Large intestine (tissue), 3 donors: ENCODE measurements around the gene COMMD7. TPM values are rescaled to one million over a fixed set of nuclear protein-coding genes. Genes with fewer than 3 reads are reported as not detected.

Experiments used
- DNase-seq, 2 donors: peaks; one replicate each; pipeline versions ENCODE4 v3.0.0 to v3.0.0-alpha.2; 2013
- H3K27ac ChIP-seq: one replicate; pipeline ENCODE4 v1.5.1; 2013; ENCODE audit warnings: low read length
- H3K27me3 ChIP-seq: 2 replicates; pipeline ENCODE4 v1.6.1; 2013; ENCODE audit warnings: low read length; ENCODE audit not compliant: control insufficient read depth, insufficient read depth
- H3K36me3 ChIP-seq: 2 replicates; pipeline ENCODE4 v1.6.1; 2013; ENCODE audit warnings: low read length; ENCODE audit not compliant: control insufficient read depth, insufficient read depth
- H3K4me1 ChIP-seq: one replicate; pipeline ENCODE4 v1.6.1; 2013; ENCODE audit warnings: low read length; ENCODE audit not compliant: control insufficient read depth, insufficient read depth
- H3K4me3 ChIP-seq: one replicate; pipeline ENCODE4 v1.5.1; 2013; ENCODE audit warnings: low read length
- H3K9me3 ChIP-seq: one replicate; pipeline ENCODE4 v1.6.1; 2013; ENCODE audit warnings: mild to moderate bottlenecking, low read depth, low read length, moderate library complexity; ENCODE audit not compliant: control insufficient read depth
- WGBS: methylation state at CpG from one replicate; pipeline ENCODE4 v1.1.5; 2013; ENCODE audit warnings: low lambda C conversion rate; ENCODE audit not compliant: insufficient coverage; 5-methylcytosine and 5-hydroxymethylcytosine counted together
- polyA plus RNA-seq: library from polyadenylated mRNA; unstranded; fragments of 120-200 nt; gene quantifications from one replicate; pipeline ENCODE4 v1.2.1, GENCODE V29; 2013

The COMMD7 gene
- polyA plus RNA-seq, 1 donor: 40.1 TPM

DNA sequence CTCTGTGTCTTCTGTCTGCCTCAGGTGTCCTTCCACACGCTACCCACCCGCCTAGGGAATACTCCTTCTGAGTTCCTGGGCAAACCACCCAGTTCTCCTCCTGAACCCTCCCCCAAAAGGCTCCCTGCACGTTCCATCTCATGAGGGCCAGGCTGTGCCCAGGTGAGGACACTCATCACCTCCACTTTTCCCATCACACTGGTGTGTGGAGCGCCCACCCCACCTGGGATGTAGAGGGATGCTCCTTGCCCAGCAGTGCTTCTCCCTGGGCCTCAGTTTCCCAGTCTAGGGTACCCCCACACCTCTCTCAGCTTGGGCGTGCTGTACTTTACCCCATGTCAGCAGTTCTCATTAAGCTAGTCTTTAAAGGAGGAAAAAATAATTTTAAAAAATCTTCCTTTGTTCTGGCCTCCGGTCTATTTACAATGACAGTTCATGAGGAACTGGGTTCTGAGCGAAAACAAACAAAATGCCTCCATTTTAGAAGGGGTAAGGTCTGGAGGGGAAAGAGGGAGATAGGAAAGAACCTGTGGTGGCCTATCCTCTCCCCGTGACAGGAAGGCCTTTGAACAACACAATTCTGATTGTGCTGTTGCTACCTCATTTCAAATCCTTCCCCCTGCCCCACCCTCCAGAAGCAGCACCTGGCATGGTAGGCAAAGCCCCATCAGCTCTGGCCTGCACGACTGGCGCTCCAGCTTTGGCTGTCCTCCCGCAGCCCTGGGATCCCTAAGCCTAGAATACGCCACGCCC, 67.9 kb downstream of the COMMD7 start:
- Histone ChIP-seq H3K27ac (no peak overlapping the region), H3K4me3 (no peak overlapping the region), H3K9me3 (no peaks in the 10 kb centered on the region), H3K27me3 (no peaks in the 10 kb centered on the region), H3K4me1 (no peaks in the 10 kb centered on the region), H3K36me3 (no peaks in the 10 kb centered on the region)
- WGBS: no CpG with 5 or more reads among the region's 13 CpGs
- DNase-seq: no peak

DNA sequence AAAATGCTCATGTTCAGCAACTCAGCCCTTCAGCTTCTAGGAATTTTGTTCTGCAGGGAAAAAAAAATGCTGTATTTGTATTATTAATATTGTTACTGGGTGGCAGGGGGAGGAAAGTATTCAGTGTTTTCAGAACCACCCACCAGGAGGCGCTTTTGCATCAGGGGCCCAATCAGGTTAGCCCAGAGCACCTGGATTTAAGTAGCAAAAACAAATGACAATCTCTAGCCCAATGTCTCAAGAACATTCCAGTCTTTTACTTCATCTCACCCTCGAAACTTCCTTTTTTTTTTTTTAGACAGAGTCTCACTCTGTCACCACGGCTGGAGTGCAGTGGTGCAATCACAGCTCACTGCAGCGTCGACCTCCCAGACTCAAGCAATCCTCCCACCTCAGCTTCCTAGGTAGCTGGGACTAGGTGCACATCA, 68.9 kb downstream of the COMMD7 start:
- Histone ChIP-seq H3K9me3 (no peaks in the 10 kb centered on the region), H3K27ac (no peak overlapping the region), H3K4me1 (no peaks in the 10 kb centered on the region), H3K36me3 (no peaks in the 10 kb centered on the region), H3K4me3 (no peak overlapping the region), H3K27me3 (no peaks in the 10 kb centered on the region)
- WGBS: no CpG with 5 or more reads among the region's 5 CpGs
- DNase-seq: no peak

GRCh38 chr20:32672982-32673851, 70.0 kb downstream of the COMMD7 start:
- H3K36me3 ChIP-seq: no peaks in the 10 kb centered on the region

GRCh38 chr20:32672394-32672981, 70.8 kb downstream of the COMMD7 start:
- no peaks in the 10 kb centered on the region for H3K27me3 ChIP-seq
- no peaks in the 10 kb centered on the region for H3K4me1 ChIP-seq
- no peaks in the 10 kb centered on the region for H3K36me3 ChIP-seq
- no peak overlapping the region for H3K4me3 ChIP-seq
- H3K9me3 ChIP-seq: no peaks in the 10 kb centered on the region
- no CpG with 5 or more reads among the region's 3 CpGs for WGBS
- DNase-seq: no peak
- H3K27ac ChIP-seq: no peak overlapping the region

More at GRCh38 chr20:32672982-32673851, 70.0 kb downstream of the COMMD7 start:
- Histone ChIP-seq H3K9me3 (no peaks in the 10 kb centered on the region), H3K27ac (no peak overlapping the region), H3K27me3 (no peaks in the 10 kb centered on the region), H3K4me3 (no peak overlapping the region), H3K4me1 (no peaks in the 10 kb centered on the region)
- no CpG with 5 or more reads among the region's 22 CpGs for WGBS
- DNase-seq: no peak

GRCh38 chr20:32670773-32671455, 72.4 kb downstream of the COMMD7 start:
- 100% methylated on average over 2 of the region's 2 CpGs for WGBS
- H3K27ac ChIP-seq: no peak overlapping the region
- no peaks in the 10 kb centered on the region for H3K9me3 ChIP-seq
- H3K27me3 ChIP-seq: no peaks in the 10 kb centered on the region
- no peaks in the 10 kb centered on the region for H3K4me1 ChIP-seq
- no peaks in the 10 kb centered on the region for H3K36me3 ChIP-seq
- DNase-seq: no peak
- H3K4me3 ChIP-seq: no peak overlapping the region

DNA sequence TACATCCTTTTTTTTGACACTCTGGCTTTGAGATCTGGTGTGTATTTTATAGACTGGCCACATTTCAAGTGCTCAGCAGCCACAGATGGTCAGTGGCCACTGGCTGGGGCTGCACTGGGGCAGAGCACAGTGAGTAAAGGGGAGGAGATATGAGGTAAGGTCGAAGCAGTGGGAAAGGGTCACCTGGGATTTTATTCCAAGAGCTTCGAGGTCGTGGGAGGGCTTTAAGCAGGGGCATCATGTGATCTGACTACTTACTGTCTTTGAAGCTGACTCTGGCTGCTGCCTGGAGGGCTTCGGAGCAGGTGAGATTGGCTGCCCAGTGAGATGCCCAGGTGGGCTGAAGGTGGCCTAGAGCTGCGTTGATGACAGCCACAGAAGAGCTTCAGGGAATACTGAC, 76.2 kb downstream of the COMMD7 start:
- Histone ChIP-seq H3K27me3 (no peaks in the 10 kb centered on the region), H3K27ac (no peak overlapping the region), H3K4me3 (no peak overlapping the region), H3K36me3 (no peaks in the 10 kb centered on the region), H3K9me3 (no peaks in the 10 kb centered on the region), H3K4me1 (peaks cover 9% of the 10 kb centered on the region)
- no CpG with 5 or more reads among the region's 5 CpGs for WGBS
- DNase-seq: no peak

GRCh38 chr20:32664678-32665159, 78.5 kb downstream of the COMMD7 start:
- WGBS: no CpG with 5 or more reads among the region's 9 CpGs

DNA sequence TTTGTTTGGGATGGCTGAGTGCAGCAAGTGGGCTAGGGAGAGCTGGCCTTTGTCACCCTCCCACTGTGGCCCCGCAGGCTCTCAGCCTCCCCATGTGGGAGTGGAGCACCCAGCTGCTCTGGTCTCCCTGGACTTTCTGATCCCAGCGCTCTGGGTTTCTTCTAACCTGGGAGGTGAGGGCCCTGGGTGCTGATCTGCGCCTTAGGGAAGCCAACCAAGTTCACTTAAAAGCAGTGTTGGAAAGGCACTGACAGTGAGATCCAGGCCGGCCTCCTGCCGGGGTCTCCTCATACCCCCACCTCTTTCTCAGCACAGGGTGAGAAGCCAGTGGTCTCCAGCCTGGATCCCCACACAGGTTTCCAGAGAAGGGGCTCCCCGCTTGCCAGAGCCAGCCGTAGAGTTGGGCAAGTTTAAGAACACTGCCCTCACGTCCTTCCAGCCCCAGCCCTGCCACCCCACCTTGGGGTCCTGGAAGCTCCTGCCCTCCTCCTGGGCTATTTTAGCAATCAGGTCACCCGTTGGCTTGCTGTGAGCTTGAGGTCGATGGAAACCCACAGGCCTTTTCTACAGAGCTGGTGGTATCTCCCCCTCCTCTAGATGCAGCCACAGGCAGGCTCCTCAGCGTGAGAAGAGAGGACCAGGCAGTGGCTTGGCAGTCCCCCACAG, 79.1 kb downstream of the COMMD7 start:
- Histone ChIP-seq H3K36me3 (no peaks in the 10 kb centered on the region), H3K27me3 (no peaks in the 10 kb centered on the region), H3K27ac (no peak overlapping the region), H3K9me3 (no peaks in the 10 kb centered on the region), H3K4me3 (no peak overlapping the region), H3K4me1 (peaks cover 9% of the 10 kb centered on the region)
- no peak for DNase-seq
- no CpG with 5 or more reads among the region's 11 CpGs for WGBS

More at GRCh38 chr20:32664678-32665159, 78.5 kb downstream of the COMMD7 start:
- H3K4me3 ChIP-seq: no peak overlapping the region
- no peak for DNase-seq
- H3K27ac ChIP-seq: no peak overlapping the region
- no peaks in the 10 kb centered on the region for H3K36me3 ChIP-seq
- peaks cover 9% of the 10 kb centered on the region for H3K4me1 ChIP-seq
- no peaks in the 10 kb centered on the region for H3K9me3 ChIP-seq
- no peaks in the 10 kb centered on the region for H3K27me3 ChIP-seq

- no peak for DNase-seq
- H3K27me3 ChIP-seq: no peaks in the 10 kb centered on the region
- no peak overlapping the region for H3K4me3 ChIP-seq
These were observed 79.8 kb downstream of the COMMD7 start for GRCh38 chr20:32663335-32664011.

More at GRCh38 chr20:32663335-32664011, 79.8 kb downstream of the COMMD7 start:
- peaks cover 9% of the 10 kb centered on the region for H3K4me1 ChIP-seq
- H3K36me3 ChIP-seq: no peaks in the 10 kb centered on the region
- WGBS: no CpG with 5 or more reads among the region's 6 CpGs
- H3K27ac ChIP-seq: no peak overlapping the region
- H3K9me3 ChIP-seq: no peaks in the 10 kb centered on the region
